Natural killer cell (primary cell): ENCODE measurements around the gene RBM47. TPM values are rescaled to one million over a fixed set of nuclear protein-coding genes. Genes with fewer than 3 reads are reported as not detected.

Experiments
- ATAC-seq, 3 donors: fragments of 150-1000 bp in 2 of 3; fragments of 200-7000 bp in 1 of 3; cut with Tn5 transposase; 1 replicate in 1 of 3; 2 replicates in 2 of 3; pipeline ENCODE4 v1.10.0; 2021; ENCODE audit warnings: mild to moderate bottlenecking in 2 of 3, moderate library complexity in 2 of 3
- DNase-seq, 2 donors: peaks; one replicate each; pipeline versions ENCODE4 v3.0.0 to v3.0.0-alpha.2; 2013 to 2021; ENCODE audit warnings: mixed read lengths in 1 of 2
- H3K27ac ChIP-seq: one replicate; pipeline ENCODE4 v1.5.1; 2013; ENCODE audit warnings: mild to moderate bottlenecking, low read length
- H3K27me3 ChIP-seq: one replicate; pipeline ENCODE4 v1.6.1; 2013; ENCODE audit warnings: low read length; ENCODE audit not compliant: control insufficient read depth, insufficient read depth
- H3K36me3 ChIP-seq: one replicate; pipeline ENCODE4 v1.6.1; 2013; ENCODE audit warnings: low read length; ENCODE audit not compliant: control insufficient read depth, insufficient read depth
- H3K4me1 ChIP-seq: one replicate; pipeline ENCODE4 v1.6.1; 2013; ENCODE audit warnings: low read length; ENCODE audit not compliant: control insufficient read depth, insufficient read depth
- H3K4me3 ChIP-seq: one replicate; pipeline ENCODE4 v1.5.1; 2013; ENCODE audit warnings: low read length
- H3K9me3 ChIP-seq: one replicate; pipeline ENCODE4 v1.6.1; 2013; ENCODE audit warnings: low read length; ENCODE audit not compliant: control insufficient read depth, insufficient read depth
- H3K27ac Mint-ChIP-seq, 2 donors: one replicate each; pipeline ENCODE4 v1.8.0; 2022; ENCODE audit warnings: mild to moderate bottlenecking in 2 of 2, mixed read lengths in 2 of 2, moderate library complexity in 1 of 2
- H3K27me3 Mint-ChIP-seq, 2 donors: one replicate each; pipeline ENCODE4 v1.8.0; 2022; ENCODE audit warnings: low read depth in 2 of 2, mixed read lengths in 2 of 2
- H3K36me3 Mint-ChIP-seq: one replicate; pipeline ENCODE4 v1.8.0; 2022; ENCODE audit warnings: mixed read lengths
- H3K4me1 Mint-ChIP-seq, 2 donors: one replicate each; pipeline ENCODE4 v1.8.0; 2022; ENCODE audit warnings: mixed read lengths in 2 of 2
- H3K4me3 Mint-ChIP-seq: one replicate; pipeline ENCODE4 v1.8.0; 2022; ENCODE audit warnings: mild to moderate bottlenecking, moderate library complexity, mixed read lengths
- H3K9me3 Mint-ChIP-seq, 2 donors: one replicate each; pipeline ENCODE4 v1.8.0; 2022; ENCODE audit warnings: mixed read lengths in 2 of 2
- CTCF ChIP-seq: fragments of 200-600 bp; IDR thresholded peaks from one replicate; pipeline ENCODE4 v1.8.0; 2022; ENCODE audit warnings: antibody characterized with exemption
- WGBS: methylation state at CpG from one replicate; pipeline ENCODE4 v1.1.7; 2013; ENCODE audit warnings: missing lambda C conversion rate; ENCODE audit not compliant: insufficient coverage; 5-methylcytosine and 5-hydroxymethylcytosine counted together
- intact Hi-C: fragments of 100-400 bp; cut with micrococcal nuclease; formaldehyde crosslinking; loops from one replicate; pipeline ENCODE4 v1.14.2; 2022
- total RNA-seq, 4 donors: library from RNA; stranded (reverse); fragments of 120-200 nt in 1 of 4; gene quantifications; one replicate each; pipeline versions ENCODE4 v1.2.3 to v1.2.4, GENCODE V29; 2013 to 2022

Gene RBM47
- total RNA-seq, 3 donors from 2014 or later (not counting 1 experiment from before 2014, with no cell fraction given) = 2.0 to 7.7 (median 3.9) TPM

GRCh38 chr4:40627540-40627939 is 2.1 kb downstream of the RBM47 start:
- Histone ChIP-seq H3K4me3 (no peak overlapping the region), H3K36me3 (no peaks in the 10 kb centered on the region), H3K9me3 (no peaks in the 10 kb centered on the region), H3K4me1 (peaks cover 9% of the 10 kb centered on the region), H3K27ac (no peak overlapping the region), H3K27me3 (peaks cover 5% of the 10 kb centered on the region)
- no peak for TF ChIP-seq CTCF
- Mint-ChIP-seq H3K9me3 (no peaks in the 10 kb centered on the region), H3K36me3 (no peaks in the 10 kb centered on the region), H3K4me1 (peaks cover 8 to 14% of the 10 kb centered on the region in 2 donors), H3K4me3 (no peak overlapping the region), H3K27ac (no peak overlapping the region), H3K27me3 (peaks cover 44 to 58% of the 10 kb centered on the region in 2 donors)
- no peak for DNase-seq
- WGBS = 100% methylated on average over 1 of the region's 1 CpG
- ATAC-seq = no peak
- intact Hi-C loops = no loop called here

DNA sequence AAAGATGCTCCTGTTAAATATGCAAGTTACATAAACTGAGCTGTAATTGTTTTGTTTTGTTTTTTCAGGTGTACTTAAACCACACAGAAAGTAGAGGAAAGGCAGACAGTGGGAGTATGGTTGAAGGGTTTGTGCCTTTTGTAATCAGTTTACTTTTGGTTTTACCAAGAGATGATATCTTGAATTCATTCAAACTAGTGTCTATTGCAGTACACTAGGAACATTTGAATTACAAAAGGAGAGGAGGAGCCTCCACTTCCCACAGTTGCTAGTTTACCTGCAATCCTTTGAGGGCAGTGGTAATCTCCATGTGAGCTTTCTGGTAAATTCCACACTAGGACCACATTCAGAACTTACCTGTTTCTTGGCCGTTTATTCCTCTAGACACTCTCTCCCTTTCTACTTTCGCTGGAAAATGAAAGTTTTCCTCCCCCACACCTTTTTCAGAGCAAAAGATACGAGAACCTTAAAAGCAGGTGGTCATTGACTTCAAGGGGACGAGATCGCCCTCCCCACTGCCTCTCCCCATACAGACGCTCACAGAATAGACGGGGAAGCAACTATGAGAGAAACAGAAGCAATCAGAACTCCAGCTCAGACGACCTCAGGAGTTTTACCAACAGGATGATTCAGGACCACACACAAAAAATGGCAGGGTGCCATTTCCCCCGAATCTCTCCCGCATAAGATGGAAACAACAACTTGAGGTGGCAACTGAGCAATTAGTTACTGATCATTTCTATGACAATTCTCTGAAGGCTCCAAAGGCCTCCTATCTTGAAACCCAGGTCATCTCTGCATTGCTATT is 3.3 kb downstream of the RBM47 start:
- WGBS = 87% methylated on average over 10 of the region's 10 CpGs
- no peak for TF ChIP-seq CTCF
- H3K27ac Mint-ChIP-seq = no peak overlapping the region
- peaks cover 0 to 2% of the 10 kb centered on the region in 2 donors for H3K9me3 Mint-ChIP-seq
- H3K36me3 Mint-ChIP-seq = no peaks in the 10 kb centered on the region
- DNase-seq = no peak
- peaks cover 43 to 55% of the 10 kb centered on the region in 2 donors for H3K27me3 Mint-ChIP-seq
- Histone ChIP-seq H3K4me1 (peaks cover 15% of the 10 kb centered on the region), H3K9me3 (no peaks in the 10 kb centered on the region), H3K36me3 (no peaks in the 10 kb centered on the region), H3K4me3 (no peak overlapping the region), H3K27me3 (peaks cover 5% of the 10 kb centered on the region), H3K27ac (no peak overlapping the region)
- intact Hi-C loops = no loop called here
- peaks cover 15 to 21% of the 10 kb centered on the region in 2 donors for H3K4me1 Mint-ChIP-seq
- no peak overlapping the region for H3K4me3 Mint-ChIP-seq
- no peak for ATAC-seq

DNA sequence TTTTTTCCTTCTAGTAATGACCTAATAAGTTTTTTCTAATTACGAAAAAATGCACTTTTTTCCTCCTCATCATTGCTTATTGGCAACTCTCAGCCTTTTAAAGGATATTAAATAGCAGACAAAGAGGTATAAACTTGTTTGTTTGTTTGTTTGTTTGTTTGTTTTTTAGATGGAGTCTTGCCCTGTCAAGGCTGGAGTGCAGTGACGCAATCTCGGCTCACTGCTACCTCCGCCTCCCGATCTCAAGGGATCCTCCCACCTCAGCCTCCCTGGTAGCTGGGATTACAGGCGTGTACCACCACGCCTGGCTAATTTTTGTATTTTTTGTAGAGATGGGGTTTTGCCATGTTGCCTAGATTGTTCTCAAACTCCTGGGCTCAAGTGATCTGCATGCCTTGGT is 6.0 kb downstream of the RBM47 start:
- Histone ChIP-seq H3K4me3 (no peak overlapping the region), H3K27ac (no peak overlapping the region), H3K9me3 (no peaks in the 10 kb centered on the region), H3K4me1 (peaks cover 6% of the 10 kb centered on the region), H3K27me3 (no peaks in the 10 kb centered on the region), H3K36me3 (no peaks in the 10 kb centered on the region)
- Mint-ChIP-seq H3K4me1 (peaks cover 6 to 7% of the 10 kb centered on the region in 2 donors), H3K4me3 (no peak overlapping the region), H3K27me3 (peaks cover 25 to 29% of the 10 kb centered on the region in 2 donors), H3K36me3 (no peaks in the 10 kb centered on the region), H3K27ac (no peak overlapping the region), H3K9me3 (peaks cover 0 to 2% of the 10 kb centered on the region in 2 donors)
- no peak for TF ChIP-seq CTCF
- ATAC-seq (no peak), DNase-seq (no peak)
- intact Hi-C loops = no loop called here
- WGBS = 95% methylated on average over 5 of the region's 7 CpGs
